Tibial nerve (tissue), 3 donors: ENCODE data around the gene TIGD4.

Experiments
- CTCF ChIP-seq, 5 experiments: fragments of 200-600 bp in 3 of 5; fragments of 450-650 bp in 2 of 5; sonication (generic) in 3 of 5; IDR thresholded peaks; one replicate each; pipeline ENCODE4 v1.5.1; 2016 to 2019; ENCODE audit warnings: antibody characterized with exemption in 5 of 5, mild to moderate bottlenecking in 3 of 5, moderate library complexity in 2 of 5
- POLR2A ChIP-seq, 2 donors: fragments of 450-650 bp; IDR thresholded peaks; one replicate each; pipeline ENCODE4 v1.6.1; 2017; ENCODE audit warnings: antibody characterized with exemption in 2 of 2, mild to moderate bottlenecking in 2 of 2, moderate library complexity in 2 of 2

GRCh38 chr4:152738827-152739226 is 40.7 kb downstream of the TIGD4 start:
- TF ChIP-seq CTCF (IDR thresholded peaks at IDR 0.05), result no peak
- no peak for TF ChIP-seq POLR2A (IDR thresholded peaks at IDR 0.05)
